GM06990 (cell line): ENCODE results near the gene HDAC4.

Experiments used
- DNase-seq: peaks from one replicate; pipeline ENCODE4 v3.0.0-alpha.2; 2011; ENCODE audit not compliant: insufficient read length; ENCODE audit errors: extremely low read depth
- H3K27me3 ChIP-seq: replicated peaks from 2 replicates; pipeline ENCODE4 v1.6.0; 2011; ENCODE audit warnings: low read length; ENCODE audit not compliant: control insufficient read depth, insufficient read depth
- H3K36me3 ChIP-seq: 2 replicates; pipeline ENCODE4 v1.5.1; 2011; ENCODE audit warnings: low read length; ENCODE audit not compliant: control insufficient read depth, insufficient read depth
- H3K4me3 ChIP-seq: replicated peaks from 2 replicates; pipeline ENCODE4 v1.5.1; 2011; ENCODE audit warnings: low read depth, mild to moderate bottlenecking, control low read depth, low read length
- TF ChIP-seq, protein P1 (sequence below): IDR thresholded peaks from 2 replicates; pipeline ENCODE4 v1.5.1; 2011; ENCODE audit warnings: low read length, control low read depth, mild to moderate bottlenecking, inconsistent platforms; ENCODE audit not compliant: insufficient read depth, poor library complexity, severe bottlenecking

The HDAC4 gene

DNA sequence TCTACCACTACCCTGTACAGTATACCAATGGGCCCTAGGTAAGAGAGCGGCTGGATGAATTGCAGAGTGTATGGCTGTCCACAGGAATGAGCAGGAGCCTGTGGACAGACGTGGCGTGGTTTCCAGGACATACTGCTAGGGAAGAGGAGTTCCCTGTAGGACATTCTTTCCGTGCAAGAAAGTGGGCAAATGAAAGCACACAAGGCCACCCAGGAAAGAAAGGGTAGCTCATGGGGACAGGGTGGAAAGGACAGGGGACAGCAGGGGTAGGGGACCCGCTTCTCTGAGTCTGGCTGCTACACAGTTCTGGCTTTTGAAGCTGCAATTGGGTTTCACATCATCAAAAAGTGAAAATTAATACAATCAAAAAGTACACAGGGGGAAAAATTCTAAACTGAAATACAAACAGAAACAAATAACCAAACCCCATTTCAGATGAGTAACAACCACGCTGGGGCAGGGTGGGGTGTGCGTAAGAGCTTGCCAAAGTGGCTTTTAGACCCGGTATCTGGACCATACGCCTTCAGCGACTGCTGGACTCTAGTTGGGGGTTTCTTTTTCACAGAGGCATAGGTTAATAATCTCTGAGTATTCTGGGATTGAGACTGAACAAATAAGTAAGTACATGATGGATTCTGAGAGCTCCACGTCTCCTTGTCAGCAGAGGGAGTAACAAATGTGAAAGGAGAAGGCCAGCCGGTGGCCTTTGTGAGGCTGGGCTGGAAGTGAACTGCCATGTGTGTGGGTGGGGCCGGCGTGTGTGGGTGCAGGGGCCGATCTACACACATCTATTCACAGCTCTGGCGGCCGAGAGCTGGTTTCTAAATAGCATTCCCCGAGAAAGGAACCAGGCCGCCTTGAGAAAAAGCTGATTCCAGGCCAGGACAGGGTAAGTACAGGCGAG is 84.0 kb downstream of the HDAC4 start:
- TF ChIP-seq, protein P1, sequence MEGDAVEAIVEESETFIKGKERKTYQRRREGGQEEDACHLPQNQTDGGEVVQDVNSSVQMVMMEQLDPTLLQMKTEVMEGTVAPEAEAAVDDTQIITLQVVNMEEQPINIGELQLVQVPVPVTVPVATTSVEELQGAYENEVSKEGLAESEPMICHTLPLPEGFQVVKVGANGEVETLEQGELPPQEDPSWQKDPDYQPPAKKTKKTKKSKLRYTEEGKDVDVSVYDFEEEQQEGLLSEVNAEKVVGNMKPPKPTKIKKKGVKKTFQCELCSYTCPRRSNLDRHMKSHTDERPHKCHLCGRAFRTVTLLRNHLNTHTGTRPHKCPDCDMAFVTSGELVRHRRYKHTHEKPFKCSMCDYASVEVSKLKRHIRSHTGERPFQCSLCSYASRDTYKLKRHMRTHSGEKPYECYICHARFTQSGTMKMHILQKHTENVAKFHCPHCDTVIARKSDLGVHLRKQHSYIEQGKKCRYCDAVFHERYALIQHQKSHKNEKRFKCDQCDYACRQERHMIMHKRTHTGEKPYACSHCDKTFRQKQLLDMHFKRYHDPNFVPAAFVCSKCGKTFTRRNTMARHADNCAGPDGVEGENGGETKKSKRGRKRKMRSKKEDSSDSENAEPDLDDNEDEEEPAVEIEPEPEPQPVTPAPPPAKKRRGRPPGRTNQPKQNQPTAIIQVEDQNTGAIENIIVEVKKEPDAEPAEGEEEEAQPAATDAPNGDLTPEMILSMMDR, result no peak
- no peaks in the 10 kb centered on the region for H3K27me3 ChIP-seq
- no peaks in the 10 kb centered on the region for H3K36me3 ChIP-seq
- DNase-seq, result no peak
- H3K4me3 ChIP-seq, result no peak overlapping the region

DNA sequence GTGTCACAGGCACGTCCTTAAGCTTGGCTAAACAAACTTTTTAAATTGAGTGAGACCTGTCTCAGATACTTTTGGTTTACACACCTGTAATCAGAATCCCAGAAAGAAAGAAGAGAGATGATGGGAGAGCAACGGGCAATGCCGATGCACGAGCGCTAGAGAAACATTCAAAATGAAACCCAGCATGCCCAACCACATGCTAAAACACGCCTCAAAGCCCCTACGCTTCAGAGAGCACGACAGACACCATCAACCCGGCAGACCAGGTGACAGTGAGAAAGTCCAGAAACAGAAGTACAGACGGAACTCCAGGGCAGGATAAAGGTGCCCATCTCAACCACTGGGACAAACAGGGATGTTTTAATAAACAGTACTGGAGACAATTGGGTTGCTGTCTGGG is 85.5 kb downstream of the HDAC4 start:
- TF ChIP-seq, protein P1, result no peak
- H3K27me3 ChIP-seq, result no peaks in the 10 kb centered on the region
- H3K36me3 ChIP-seq, result no peaks in the 10 kb centered on the region
- H3K4me3 ChIP-seq, result no peak overlapping the region
- DNase-seq, result no peak

DNA sequence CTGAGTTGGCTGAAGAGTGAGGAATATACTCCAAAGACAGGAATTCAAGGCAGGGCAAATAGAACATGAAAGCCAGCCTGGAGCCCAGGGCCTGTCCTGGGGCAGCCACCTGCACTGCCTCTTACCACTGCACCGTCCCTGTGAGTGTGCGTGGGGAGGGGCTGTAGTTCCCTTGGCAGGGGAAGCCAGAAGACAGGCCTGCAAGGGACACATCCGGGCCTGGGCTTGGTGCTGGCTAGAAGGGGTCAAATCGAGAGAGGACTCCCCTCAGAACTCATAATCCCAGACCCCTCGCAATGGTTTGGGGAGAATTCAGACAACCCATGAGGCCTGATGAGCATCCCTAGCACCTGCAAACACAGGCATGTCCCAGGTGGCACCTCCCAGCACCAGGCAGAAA is 87.0 kb downstream of the HDAC4 start:
- no peak overlapping the region for H3K4me3 ChIP-seq
- TF ChIP-seq, protein P1, result no peak
- no peak for DNase-seq
- no peaks in the 10 kb centered on the region for H3K27me3 ChIP-seq
- no peaks in the 10 kb centered on the region for H3K36me3 ChIP-seq

DNA sequence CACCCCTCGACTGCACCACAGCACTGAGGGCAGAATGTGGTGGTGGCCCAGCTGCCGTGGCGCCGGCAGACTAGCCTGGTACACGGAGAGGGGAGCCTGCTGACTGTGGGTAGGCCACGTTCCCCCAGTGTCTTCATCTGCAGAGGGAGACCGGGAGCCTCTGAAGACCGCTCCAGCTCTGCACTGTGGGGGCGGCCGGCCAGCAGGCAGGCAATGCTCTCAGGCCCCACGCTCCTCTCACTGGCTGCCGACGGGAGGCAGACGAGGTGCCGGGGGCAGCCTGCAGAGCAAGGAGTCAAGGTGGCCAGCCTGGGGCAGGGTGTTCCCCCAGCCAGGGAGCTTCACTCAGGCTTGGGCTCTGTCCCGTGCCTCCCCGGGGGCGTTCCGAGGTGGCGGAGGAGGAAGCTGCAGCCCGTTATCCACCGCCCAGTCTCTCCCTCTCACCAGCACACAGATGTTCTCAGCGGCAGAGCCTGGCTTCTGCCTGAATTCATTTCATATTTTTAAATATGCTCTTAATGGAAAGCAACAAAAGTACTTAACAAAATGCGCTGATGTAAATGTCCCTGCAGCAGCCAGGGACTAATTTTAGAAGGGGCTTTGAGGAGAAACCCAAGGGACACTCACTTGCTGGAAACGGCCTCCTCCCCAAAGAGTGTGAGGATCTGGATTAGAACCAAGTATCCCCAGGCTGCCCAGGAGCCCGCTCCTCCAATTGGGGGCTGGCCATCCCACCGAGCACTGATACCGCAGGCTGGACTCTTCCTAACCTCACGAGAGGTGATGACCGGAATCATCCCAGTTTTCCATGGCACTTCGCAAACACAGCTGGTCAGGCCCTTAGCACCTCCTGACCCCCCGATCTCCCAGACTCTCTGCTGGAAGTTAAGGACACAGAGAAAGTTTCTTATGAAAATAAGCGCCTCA is 87.8 kb downstream of the HDAC4 start:
- TF ChIP-seq, protein P1, result no peak
- Histone ChIP-seq H3K36me3 (no peaks in the 10 kb centered on the region), H3K4me3 (no peak overlapping the region), H3K27me3 (no peaks in the 10 kb centered on the region)
- no peak for DNase-seq

DNA sequence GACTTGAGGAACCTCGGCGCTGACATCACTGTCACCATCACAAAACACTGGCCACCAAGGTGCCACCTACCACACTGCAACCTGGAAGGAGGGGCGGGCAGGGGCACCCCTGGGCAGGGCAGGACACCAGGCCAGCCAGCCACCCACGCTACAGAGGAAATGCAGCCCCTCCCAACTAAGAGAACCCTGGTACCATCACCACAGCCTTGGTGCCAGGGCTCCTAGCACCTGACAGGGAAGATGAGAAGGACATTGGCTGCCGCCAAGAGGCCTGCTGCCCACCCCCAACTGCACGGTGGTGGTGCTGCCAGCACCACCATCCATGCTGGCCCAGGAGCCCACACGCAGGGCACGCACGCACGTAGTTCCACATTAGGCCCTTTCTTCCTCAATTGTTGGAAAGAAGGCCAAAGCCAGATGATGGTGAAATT is 88.7 kb downstream of the HDAC4 start:
- TF ChIP-seq, protein P1, result no peak
- H3K4me3 ChIP-seq, result no peak overlapping the region
- DNase-seq, result no peak
- H3K36me3 ChIP-seq, result no peaks in the 10 kb centered on the region
- no peaks in the 10 kb centered on the region for H3K27me3 ChIP-seq
